GM19238 (cell line): ENCODE measurements around the gene SSNA1.

Experiments used
- DNase-seq: peaks from one replicate; pipeline ENCODE4 v3.0.0; 2011; ENCODE audit warnings: low spot score; ENCODE audit not compliant: insufficient read length

The SSNA1 gene

GRCh38 chr9:137152844-137153405 is 35.6 kb upstream of the SSNA1 start:
- DNase-seq: no peak

GRCh38 chr9:137156567-137157375 is 31.7 kb upstream of the SSNA1 start:
- no peak for DNase-seq

GRCh38 chr9:137157618-137158415 is 30.7 kb upstream of the SSNA1 start:
- DNase-seq: no peak

- no peak for DNase-seq
Measured at GRCh38 chr9:137158625-137159024, 29.9 kb upstream of the SSNA1 start.

DNA sequence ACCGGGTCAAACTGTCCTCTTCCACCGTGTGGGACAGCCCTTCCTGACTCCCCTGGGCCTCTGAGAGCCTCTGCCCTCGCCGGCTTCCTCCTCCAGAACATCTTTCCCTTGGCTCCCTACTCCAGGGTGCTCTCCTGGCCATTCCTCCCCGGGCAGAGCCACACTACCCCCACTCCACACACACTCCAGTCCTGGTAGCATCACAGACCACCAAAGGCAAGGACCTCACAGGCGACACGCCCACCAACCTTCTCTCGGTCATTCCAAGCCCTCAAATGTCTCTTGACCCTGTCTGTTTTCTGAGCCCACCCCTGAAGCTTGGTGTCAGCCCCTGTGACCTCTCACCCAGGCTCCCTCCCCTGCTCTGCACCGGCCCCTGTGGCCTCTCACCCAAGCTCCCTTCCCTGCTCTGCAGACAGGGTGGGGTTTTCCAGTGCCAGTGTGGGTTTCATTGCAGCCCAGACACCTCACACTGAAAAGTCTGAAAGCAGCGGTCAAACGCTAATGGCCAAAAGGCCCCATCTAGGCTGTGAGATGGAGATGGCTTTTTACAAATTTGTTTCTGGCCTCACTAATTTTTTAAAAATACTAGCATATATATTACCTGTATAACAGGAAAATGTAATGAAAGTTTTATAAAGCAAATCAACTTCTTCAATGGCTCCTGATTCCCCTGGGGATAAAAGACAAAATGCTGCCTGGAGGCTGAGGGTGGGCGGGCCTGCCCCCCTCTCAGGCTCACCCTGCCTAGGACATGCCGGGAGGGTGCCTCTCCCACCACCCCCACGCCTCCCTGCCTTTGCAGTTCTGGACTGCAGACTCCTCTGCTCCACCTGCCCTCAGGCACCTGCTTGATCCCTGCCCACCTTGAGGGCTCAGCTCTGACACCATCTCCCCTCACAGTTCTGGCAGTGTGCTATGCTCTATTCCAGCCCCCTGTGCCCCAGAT is 29.1 kb upstream of the SSNA1 start:
- DNase-seq: no peak

- no peak for DNase-seq
Measured at GRCh38 chr9:137160054-137160425, 28.4 kb upstream of the SSNA1 start.

DNA sequence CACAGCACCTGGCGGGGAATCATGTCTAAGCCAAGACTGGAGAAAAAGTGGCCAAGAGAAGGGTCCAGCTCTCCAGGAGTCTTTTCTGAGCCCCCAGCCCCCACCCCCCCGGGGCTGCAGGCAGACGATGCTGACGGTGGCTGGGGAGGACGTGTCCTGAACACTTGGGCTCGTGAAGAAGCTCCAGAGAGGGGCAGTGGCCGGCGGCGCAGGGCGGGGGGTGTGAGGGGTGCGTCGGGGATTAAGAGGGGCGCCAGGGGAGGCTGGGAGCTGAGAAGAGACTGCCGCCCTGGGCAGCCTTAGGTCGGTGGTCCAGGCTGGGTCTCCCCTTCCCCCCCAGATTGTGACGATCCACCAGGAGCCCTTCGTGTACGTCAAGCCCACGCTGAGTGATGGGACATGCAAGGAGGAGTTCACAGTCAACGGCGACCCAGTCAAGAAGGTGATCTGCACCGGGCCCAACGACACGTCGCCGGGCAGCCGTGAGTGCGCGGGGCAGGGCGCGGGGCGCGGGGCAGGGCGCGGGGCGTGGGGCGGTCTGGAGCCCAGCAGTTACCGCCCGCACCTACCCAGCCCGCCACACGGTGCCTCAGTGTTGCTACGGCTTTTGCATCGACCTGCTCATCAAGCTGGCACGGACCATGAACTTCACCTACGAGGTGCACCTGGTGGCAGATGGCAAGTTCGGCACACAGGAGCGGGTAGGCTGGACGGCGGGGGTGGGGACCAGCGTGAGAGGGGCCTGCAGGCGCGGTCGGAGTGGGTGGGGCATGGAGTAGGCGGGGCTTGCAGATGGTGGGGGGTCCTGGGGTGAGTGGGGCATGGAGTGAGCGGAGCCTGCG is 27.5 kb upstream of the SSNA1 start:
- DNase-seq: no peak

DNA sequence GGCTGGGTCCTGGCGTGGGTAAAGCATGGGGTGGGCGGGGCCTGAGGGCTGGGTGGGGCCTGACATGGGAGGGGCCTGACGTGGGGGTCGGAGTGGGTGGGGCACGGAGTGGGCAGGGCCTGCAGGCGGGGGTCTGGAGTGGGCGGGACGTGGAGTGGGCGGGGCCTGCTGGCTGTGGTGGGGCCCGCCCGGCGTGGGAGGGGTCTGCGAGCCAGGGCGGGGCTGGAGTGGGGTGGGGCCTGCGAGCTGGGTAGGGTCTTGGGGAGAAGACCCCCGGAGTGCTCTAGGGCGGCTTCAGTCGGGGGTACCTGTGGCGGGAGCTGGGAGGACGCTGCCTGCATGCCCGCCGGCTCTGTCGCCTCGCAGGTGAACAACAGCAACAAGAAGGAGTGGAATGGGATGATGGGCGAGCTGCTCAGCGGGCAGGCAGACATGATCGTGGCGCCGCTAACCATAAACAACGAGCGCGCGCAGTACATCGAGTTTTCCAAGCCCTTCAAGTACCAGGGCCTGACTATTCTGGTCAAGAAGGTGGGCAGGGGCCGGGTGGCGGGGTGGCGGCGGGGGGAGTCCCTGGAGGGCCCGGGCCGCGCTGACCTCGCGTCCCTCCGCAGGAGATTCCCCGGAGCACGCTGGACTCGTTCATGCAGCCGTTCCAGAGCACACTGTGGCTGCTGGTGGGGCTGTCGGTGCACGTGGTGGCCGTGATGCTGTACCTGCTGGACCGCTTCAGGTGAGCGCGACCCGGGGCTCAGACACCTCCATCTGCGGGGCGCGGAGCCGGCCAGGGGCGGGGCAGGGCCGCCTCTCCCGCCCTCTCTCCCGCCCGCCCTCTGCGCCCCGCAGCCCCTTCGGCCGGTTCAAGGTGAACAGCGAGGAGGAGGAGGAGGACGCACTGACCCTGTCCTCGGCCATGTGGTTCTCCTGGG is 26.7 kb upstream of the SSNA1 start:
- no peak for DNase-seq

DNA sequence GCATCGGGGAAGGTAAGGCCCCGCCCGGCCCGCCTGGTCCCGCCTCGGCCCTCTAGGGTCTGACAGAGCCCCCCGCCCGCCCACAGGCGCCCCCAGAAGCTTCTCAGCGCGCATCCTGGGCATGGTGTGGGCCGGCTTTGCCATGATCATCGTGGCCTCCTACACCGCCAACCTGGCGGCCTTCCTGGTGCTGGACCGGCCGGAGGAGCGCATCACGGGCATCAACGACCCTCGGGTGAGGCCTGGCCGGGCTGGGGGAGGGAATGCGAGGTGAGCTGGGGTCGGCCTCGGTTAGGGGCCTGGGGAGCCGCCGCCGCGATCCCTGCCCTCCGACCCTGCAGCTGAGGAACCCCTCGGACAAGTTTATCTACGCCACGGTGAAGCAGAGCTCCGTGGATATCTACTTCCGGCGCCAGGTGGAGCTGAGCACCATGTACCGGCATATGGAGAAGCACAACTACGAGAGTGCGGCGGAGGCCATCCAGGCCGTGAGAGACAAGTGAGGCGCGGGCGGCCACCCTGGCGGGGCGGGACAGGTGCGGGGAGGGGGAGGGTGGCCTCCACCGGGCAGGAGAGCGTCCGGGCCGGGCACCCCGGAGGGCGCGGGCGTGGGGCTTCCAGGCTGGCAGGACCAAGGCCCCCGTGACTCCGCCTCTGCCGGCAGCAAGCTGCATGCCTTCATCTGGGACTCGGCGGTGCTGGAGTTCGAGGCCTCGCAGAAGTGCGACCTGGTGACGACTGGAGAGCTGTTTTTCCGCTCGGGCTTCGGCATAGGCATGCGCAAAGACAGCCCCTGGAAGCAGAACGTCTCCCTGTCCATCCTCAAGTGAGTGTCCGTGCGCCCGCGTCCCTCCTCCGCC is 25.7 kb upstream of the SSNA1 start:
- no peak for DNase-seq

DNA sequence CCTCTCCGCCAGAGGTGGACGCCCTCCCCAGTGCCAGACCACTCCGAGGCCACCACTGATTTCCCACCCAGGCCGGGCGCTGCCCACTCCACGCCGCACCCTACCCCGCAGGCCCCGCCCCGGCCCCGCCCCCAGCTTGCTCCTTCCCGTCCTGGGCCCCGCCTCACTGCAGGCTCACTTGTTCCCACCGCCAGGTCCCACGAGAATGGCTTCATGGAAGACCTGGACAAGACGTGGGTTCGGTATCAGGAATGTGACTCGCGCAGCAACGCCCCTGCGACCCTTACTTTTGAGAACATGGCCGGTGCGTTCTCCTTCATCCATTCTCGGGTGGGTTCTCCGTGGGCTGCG is 25.1 kb upstream of the SSNA1 start:
- DNase-seq: no peak

- DNase-seq: no peak
Measured at GRCh38 chr9:137163805-137164204, 24.7 kb upstream of the SSNA1 start.

- DNase-seq: no peak
Measured at GRCh38 chr9:137164370-137165249, 23.9 kb upstream of the SSNA1 start.

- DNase-seq: no peak
Measured at GRCh38 chr9:137165250-137165836, 23.1 kb upstream of the SSNA1 start.

GRCh38 chr9:137166380-137167229 is 21.9 kb upstream of the SSNA1 start:
- no peak for DNase-seq

DNA sequence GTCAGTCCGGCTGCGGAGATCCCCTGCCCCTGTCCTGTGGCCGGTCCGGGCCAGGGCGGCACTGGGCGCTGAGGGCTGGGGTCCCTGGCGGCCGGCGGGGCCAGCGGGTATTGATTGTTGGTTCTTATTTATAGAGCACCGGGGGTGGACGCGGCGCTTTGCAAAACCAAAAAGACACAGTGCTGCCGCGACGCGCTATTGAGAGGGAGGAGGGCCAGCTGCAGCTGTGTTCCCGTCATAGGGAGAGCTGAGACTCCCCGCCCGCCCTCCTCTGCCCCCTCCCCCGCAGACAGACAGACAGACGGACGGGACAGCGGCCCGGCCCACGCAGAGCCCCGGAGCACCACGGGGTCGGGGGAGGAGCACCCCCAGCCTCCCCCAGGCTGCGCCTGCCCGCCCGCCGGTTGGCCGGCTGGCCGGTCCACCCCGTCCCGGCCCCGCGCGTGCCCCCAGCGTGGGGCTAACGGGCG is 21.2 kb upstream of the SSNA1 start:
- DNase-seq: no peak
